EH (cell line): ENCODE data around the gene RXFP1.
"Not testable (repeated sequence)": the region's sequence is repeated elsewhere in the genome, so short reads cannot be mapped to it uniquely, and the experiment has no call there.

Experiments
- DNase-seq: peaks from one replicate; pipeline ENCODE4 v3.0.0-alpha.2; 2015; ENCODE audit warnings: low read depth

Gene RXFP1

GRCh38 chr4:158613046-158613445 lies 91.4 kb downstream of the RXFP1 start:
- DNase-seq: no peak

DNA sequence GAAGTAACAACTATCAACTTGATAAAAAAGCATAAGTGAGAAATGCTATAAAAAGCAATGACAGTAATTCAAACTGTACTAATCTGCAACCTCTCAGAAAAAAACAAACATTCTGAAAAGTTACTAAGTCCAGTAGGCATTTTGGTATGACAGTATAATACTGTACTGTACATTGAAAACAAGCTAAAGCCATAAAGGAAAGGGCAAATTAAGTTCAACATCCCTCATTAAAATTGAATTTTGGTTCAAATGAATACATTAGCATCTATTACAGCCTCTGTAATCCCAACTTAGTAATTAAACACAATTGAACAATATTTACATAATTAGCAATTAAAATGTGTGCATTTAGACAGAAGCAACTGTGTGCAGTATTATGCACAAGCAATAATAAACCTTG lies 96.3 kb downstream of the RXFP1 start:
- peak; percentile 6 for DNase-seq

DNA sequence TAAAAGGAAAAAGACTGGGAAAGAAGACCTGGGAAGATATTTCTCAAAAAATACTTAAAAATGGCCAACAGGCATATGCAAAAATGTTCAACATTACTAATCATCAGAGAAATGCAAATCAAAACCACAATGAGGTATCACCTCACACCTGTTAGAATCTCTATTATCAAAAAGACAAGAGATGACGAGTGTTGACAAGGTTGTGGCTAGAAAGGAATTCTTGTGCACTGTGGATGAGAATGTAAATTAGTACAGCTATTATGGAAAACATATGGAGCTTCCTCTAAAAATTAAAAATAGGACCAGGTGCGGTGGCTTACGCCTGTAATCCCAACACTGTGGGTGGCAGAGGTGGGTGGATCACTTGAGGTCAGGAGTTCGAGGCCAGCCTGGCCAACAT lies 100.0 kb downstream of the RXFP1 start:
- DNase-seq: no peak

DNA sequence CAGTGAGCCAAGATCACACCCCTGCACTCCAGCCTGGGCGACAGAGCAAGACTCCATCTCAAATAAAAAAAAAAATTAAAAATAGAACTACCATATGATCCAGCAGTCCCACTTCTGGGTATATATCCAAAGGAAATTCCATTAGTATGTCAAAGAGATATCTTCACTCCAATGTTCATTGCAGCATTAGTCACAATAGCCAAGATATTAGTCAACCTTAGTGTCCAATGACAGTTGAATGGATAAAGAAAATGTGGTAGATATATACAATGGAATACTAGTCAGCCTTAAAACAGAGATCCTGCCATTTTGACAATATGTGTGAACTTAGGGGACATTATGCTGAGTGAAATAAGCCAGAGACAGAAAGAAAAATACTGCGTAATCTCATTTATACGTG lies 100.6 kb downstream of the RXFP1 start:
- peak; percentile 63 for DNase-seq

GRCh38 chr4:158624889-158625478 lies 103.3 kb downstream of the RXFP1 start:
- DNase-seq: peak; percentile 69

GRCh38 chr4:158625544-158625943 lies 103.9 kb downstream of the RXFP1 start:
- DNase-seq: no peak

DNA sequence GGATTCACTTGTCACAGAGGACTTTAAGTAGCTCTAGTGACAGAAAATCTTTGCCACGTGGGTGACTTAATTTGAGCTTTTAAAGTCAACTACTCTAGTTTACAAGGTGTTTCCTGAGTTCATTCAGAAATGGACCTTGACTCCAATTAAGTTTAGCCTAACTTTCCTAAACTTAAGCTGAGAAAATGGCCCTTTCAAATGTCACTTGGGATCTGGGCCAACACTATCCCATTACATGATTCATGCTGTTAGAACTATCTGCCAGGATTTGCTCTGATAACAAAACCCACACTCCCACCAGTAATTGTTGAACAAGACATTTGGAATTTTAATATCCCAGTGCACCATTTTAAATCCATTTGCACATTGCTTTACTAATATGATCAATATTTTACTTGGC lies 109.2 kb downstream of the RXFP1 start:
- peak; percentile 70 for DNase-seq

- DNase-seq: no peak
Measured at GRCh38 chr4:158636619-158637018, 114.9 kb downstream of the RXFP1 start.

GRCh38 chr4:158644356-158644755 lies 122.7 kb downstream of the RXFP1 start:
- DNase-seq: no peak

GRCh38 chr4:158644760-158645159 lies 123.1 kb downstream of the RXFP1 start:
- no peak for DNase-seq

DNA sequence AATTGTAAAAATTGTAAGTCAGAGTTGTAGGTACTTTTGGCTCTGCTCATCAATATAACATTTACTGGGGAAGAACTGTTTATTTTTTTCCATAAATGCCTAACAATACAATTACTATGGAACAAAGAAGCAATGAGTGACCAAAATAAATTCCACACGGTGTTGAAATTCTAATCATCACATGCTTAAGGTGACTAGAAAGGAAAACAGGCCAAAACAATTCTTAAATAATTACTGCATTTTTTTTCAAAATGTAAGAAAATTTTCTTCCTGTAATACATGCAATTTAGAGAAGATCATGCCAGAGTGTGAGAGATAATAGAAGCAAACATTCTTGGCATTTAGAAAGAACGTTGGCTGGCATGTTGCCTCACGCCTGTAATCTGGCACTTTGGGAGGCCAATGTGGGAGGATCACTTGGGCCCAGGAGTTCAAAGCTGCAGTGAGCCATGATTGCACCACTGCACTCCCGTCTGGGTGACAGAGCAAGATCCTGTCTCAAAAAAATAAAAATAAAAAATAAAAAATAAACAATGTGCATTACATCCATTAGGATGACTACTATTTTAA lies 127.5 kb downstream of the RXFP1 start:
- peak; percentile 37 for DNase-seq

DNA sequence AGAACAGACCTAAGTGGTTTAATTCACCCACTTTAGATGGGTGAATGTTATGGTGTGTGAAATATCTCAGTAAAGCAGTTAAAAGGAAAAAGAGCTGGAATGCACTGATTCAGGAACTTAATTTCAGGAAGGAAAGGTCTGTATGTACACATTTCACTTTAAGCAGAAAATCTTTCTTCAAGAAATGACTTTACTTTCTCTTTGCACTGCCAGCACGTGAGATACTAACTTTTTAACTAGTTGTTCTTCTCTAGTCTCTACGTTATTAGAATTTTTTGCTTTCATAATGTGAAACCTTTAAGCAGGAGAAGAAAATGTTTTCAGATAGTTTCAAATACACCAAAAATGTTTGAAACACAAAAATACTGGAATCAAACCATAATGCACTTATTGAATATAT lies 131.2 kb downstream of the RXFP1 start:
- DNase-seq: no peak

- DNase-seq: no peak
Measured at GRCh38 chr4:158656439-158656838, 134.8 kb downstream of the RXFP1 start.

DNA sequence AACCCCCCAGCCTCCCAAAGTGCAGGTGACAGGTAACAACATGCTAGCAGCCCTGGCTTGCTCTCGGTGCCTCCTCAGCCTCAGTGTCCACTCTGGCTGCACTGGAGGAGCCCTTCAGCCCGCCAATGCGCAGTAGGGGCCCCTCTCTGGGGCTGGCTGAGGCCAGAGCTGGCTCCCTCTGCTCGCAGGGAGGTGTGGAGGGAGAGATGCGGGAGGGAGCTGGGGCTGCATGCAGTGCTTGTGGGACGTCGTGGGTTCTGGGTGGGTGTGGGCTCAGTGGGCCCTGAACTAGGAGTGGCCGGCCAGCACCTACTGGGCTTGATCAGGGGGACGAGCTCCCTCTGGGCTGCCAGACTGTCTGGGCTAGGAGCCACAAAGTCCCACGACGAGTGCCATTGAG lies 135.6 kb downstream of the RXFP1 start:
- DNase-seq: no peak

DNA sequence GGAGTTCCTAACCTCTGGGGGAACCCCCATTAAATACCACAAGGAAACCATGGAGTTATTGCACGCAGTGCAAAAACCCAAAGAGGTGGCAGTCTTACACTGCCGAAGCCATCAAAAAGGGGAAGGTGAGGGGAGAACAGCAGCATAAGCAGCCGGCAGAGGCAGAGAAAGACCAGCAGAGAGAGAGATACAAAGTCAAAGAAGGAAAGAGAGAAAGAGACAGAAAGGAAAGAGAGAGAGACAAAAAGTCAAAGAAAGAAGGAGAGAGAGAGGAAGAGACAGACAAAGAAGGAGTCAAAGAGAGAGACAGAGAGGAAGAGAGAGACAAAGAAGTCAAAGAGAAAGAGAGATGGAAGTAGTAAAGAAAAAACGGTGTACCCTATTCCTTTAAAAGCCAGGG lies 141.6 kb downstream of the RXFP1 start:
- not testable (repeated sequence) for DNase-seq

- not testable (repeated sequence) for DNase-seq
Measured at GRCh38 chr4:158663707-158664625, 142.3 kb downstream of the RXFP1 start.

GRCh38 chr4:158664806-158665205 lies 143.1 kb downstream of the RXFP1 start:
- no peak for DNase-seq

GRCh38 chr4:158666892-158667291 lies 145.2 kb downstream of the RXFP1 start:
- no peak for DNase-seq

DNA sequence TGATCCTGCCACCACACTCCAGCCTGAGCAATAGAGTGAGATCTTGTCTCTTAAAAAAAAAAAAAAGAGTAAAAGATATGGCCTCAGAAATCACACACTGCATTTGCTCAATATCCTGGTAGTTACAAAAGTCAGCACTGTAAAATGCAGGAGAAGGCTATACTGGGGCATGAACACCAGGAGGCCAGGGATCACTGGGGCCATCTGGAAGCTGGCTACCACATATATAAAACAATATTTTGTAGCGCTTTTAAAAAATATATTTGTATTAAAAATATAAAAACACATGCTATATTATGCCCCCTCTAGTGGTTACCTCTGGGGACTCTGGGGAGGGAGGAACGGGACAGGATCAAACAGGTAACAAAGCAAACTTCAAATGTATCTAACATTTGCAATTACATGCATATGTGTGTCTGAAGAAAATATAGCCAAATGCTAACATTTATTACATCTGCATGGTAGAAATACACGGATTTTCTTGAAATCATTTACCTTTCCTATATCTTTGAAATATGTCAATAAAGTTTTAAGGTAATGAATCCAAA lies 146.0 kb downstream of the RXFP1 start:
- peak; percentile 49 for DNase-seq

DNA sequence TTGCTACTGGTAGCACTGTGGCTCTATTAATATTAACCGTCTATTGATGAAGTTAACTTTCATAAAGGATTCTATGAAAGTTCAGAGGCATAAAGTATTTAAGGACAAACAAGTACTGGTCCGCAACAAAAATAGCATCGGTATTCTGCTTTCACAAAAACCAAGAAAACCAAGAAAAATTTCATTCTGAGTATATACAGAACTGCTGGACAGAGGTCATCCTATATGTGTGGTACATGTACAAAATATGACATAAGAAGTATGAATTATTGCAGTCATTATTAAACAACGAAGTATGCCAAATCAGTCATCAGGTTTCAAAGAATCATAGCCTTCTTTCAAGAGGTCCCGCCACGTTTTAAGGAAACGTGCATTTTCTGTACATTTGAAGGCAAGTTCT lies 147.6 kb downstream of the RXFP1 start:
- no peak for DNase-seq

- peak; percentile 85 for DNase-seq
Measured at GRCh38 chr4:158670975-158671664, 149.4 kb downstream of the RXFP1 start.

DNA sequence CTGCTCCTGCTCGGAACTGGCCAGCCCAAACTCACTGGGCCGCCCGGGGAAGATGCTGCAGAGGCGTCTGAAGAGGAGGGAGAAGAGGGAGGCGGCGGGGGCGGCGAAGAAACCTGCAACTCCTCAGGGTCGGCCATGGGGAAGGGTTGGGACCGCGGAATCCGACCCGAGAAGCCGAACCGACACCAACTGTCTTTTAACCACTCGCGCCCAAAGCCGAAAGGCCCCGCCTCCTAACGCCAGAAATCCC lies 149.9 kb downstream of the RXFP1 start, which contains the start of gene C4orf46:
C4orf46 (minus strand) TSS at position 223 of the 250 bp plus-strand sequence; CDS start at position 137, 86 bp downstream.
- no peak for DNase-seq
